GM23338 (cell line): Measurements from ENCODE around the gene GATAD2B. TPM values are rescaled to one million over a fixed set of nuclear protein-coding genes. Genes with fewer than 3 reads are reported as not detected.

ENCODE experiments used
- ATAC-seq: fragments of 200-7000 bp; cut with Tn5 transposase; 3 replicates; pipeline ENCODE4 v1.9.1; 2020
- DNase-seq: peaks from one replicate; pipeline ENCODE4 v3.0.0-alpha.2; 2015; ENCODE audit warnings: low spot score
- H2AFZ ChIP-seq: fragments of 200-600 bp; sonication (generic); 2 replicates; pipeline ENCODE4 v1.8.0; 2016; ENCODE audit warnings: antibody characterized with exemption, mild to moderate bottlenecking, moderate library complexity
- H3F3A ChIP-seq: fragments of 200-600 bp; sonication (generic); replicated peaks from 2 replicates; pipeline ENCODE4 v1.8.0; 2017; ENCODE audit warnings: antibody characterized with exemption, mixed run types, low read depth
- H3K27ac ChIP-seq: fragments of 200-600 bp; sonication (generic); 2 replicates; pipeline ENCODE4 v1.6.1; 2016; ENCODE audit warnings: low read depth
- H3K27me3 ChIP-seq: fragments of 200-600 bp; sonication (generic); 2 replicates; pipeline ENCODE4 v1.8.0; 2016; ENCODE audit warnings: mild to moderate bottlenecking, mixed run types, moderate library complexity; ENCODE audit not compliant: insufficient read depth
- H3K36me3 ChIP-seq: fragments of 200-600 bp; sonication (generic); 2 replicates; pipeline ENCODE4 v1.8.0; 2016; ENCODE audit warnings: mild to moderate bottlenecking; ENCODE audit not compliant: insufficient read depth
- H3K4me1 ChIP-seq: fragments of 200-600 bp; sonication (generic); 2 replicates; pipeline ENCODE4 v1.8.0; 2016; ENCODE audit warnings: mild to moderate bottlenecking, moderate library complexity; ENCODE audit not compliant: insufficient read depth
- H3K4me2 ChIP-seq: fragments of 200-600 bp; sonication (generic); 2 replicates; pipeline ENCODE4 v1.7.1; 2017; ENCODE audit warnings: mixed run types
- H3K4me3 ChIP-seq: fragments of 200-600 bp; sonication (generic); 2 replicates; pipeline ENCODE4 v1.6.1; 2016; ENCODE audit warnings: mixed run types
- H3K79me2 ChIP-seq: fragments of 200-600 bp; sonication (generic); replicated peaks from 2 replicates; pipeline ENCODE4 v1.8.0; 2017; ENCODE audit warnings: mild to moderate bottlenecking; ENCODE audit not compliant: insufficient read depth
- H3K9me2 ChIP-seq: fragments of 200-600 bp; sonication (generic); 2 replicates; pipeline ENCODE4 v1.8.0; 2017; ENCODE audit not compliant: insufficient read depth
- H4K20me1 ChIP-seq: fragments of 200-600 bp; sonication (generic); replicated peaks from 2 replicates; pipeline ENCODE4 v1.8.0; 2017; ENCODE audit warnings: mild to moderate bottlenecking; ENCODE audit not compliant: insufficient read depth
- H3K27ac Mint-ChIP-seq: 2 replicates; pipeline ENCODE4 v1.8.0; 2020; ENCODE audit warnings: inconsistent platforms, mild to moderate bottlenecking, moderate library complexity, mixed read lengths
- H3K27me3 Mint-ChIP-seq: 3 replicates; pipeline ENCODE4 v1.8.0; 2022; ENCODE audit warnings: low read depth, mild to moderate bottlenecking, moderate library complexity, mixed read lengths, inconsistent platforms; ENCODE audit not compliant: insufficient read depth, poor library complexity
- H3K36me3 Mint-ChIP-seq: 3 replicates; pipeline ENCODE4 v1.8.0; 2021; ENCODE audit warnings: low read depth, mild to moderate bottlenecking, inconsistent platforms, moderate library complexity, mixed read lengths
- H3K4me1 Mint-ChIP-seq: 3 replicates; pipeline ENCODE4 v1.8.0; 2020; ENCODE audit warnings: mild to moderate bottlenecking, inconsistent platforms, mixed read lengths
- H3K4me3 Mint-ChIP-seq: 3 replicates; pipeline ENCODE4 v1.8.0; 2021; ENCODE audit warnings: moderate library complexity, mild to moderate bottlenecking, inconsistent platforms, mixed read lengths
- H3K9me3 Mint-ChIP-seq: 3 replicates; pipeline ENCODE4 v1.8.0; 2020; ENCODE audit warnings: moderate library complexity, mild to moderate bottlenecking, inconsistent platforms, mixed read lengths
- CTCF ChIP-seq, 2 experiments: fragments of 200-600 bp in 1 of 2; sonication (generic) in 1 of 2; conservative IDR thresholded peaks; 2 replicates each; pipeline versions ENCODE4 v1.5.1 to v1.6.1; 2016 to 2017; ENCODE audit warnings: antibody characterized with exemption in 2 of 2, low read depth in 2 of 2, mild to moderate bottlenecking in 2 of 2, moderate library complexity in 1 of 2
- JUNB ChIP-seq: IDR thresholded peaks from one replicate; pipeline ENCODE4 v1.6.1; 2016; ENCODE audit warnings: antibody characterized with exemption; ENCODE audit not compliant: unreplicated experiment
- POLR2AphosphoS5 ChIP-seq: IDR thresholded peaks from 2 replicates; pipeline ENCODE4 v1.6.1; 2016; ENCODE audit warnings: antibody characterized with exemption, low read depth
- REST ChIP-seq: IDR thresholded peaks from one replicate; pipeline ENCODE4 v1.6.1; 2018; ENCODE audit warnings: antibody characterized with exemption; ENCODE audit not compliant: unreplicated experiment
- ZNF114 ChIP-seq: fragments of 250-450 bp; sonication (Bioruptor Pico); IDR thresholded peaks from 2 replicates; pipeline ENCODE4 v1.5.0; 2020; ENCODE audit warnings: mild to moderate bottlenecking, moderate library complexity
- ZNF462 ChIP-seq: fragments of 250-450 bp; sonication (Bioruptor Pico); IDR thresholded peaks from 2 replicates; pipeline ENCODE4 v1.5.0; 2020; ENCODE audit warnings: mild to moderate bottlenecking, moderate library complexity
- polyA plus RNA-seq: library from polyadenylated mRNA; unstranded; fragments of >200 nt; fragmentation: Nextera tagmentation; extraction: Ambion mirVana; gene quantifications from 2 replicates; pipeline ENCODE4 v1.2.1, GENCODE V29; 2016
- total RNA-seq: library from RNA; depleted of rRNA; stranded (reverse); fragments of >200 nt; shearing (Covaris generic); gene quantifications from 2 replicates; pipeline ENCODE4 v1.2.3, GENCODE V29; 2014

The GATAD2B gene
- total and polyA plus RNA-seq, 2 experiments from 2014 or later: 5.2 to 17.8 TPM

GRCh38 chr1:153775458-153776327, 147.1 kb downstream of the GATAD2B start:
- no peaks in the 10 kb centered on the region; the same call in 1 of the 2 replicates for H4K20me1 ChIP-seq
- peaks cover 19% of the 10 kb centered on the region for H3F3A ChIP-seq
- TF ChIP-seq REST (no peak), ZNF114 (CRISPR knock-in tag) (no peak), CTCF (conservative IDR thresholded peaks at IDR 0.05; ENCODE audit: low read depth in 2 of 2) (0 out of 4 replicates have a peak, but pooled peaks of 1 of the 2 experiments have one; percentile 6), ZNF462 (CRISPR knock-in tag) (no peak), POLR2AphosphoS5 (peak; percentile 97), JUNB (peak; percentile 29)
- peaks cover 18% of the 10 kb centered on the region for H3K27me3 Mint-ChIP-seq
- H3K4me3 Mint-ChIP-seq: peak overlapping the region; percentile 86
- no peaks in the 10 kb centered on the region for H3K27me3 ChIP-seq
- peak overlapping the region; percentile 91 for H3K27ac ChIP-seq
- peak overlapping the region; percentile 70; the same call in 1 of the 2 replicates for H3K27ac Mint-ChIP-seq
- DNase-seq (peak; percentile 97), ATAC-seq (peak; percentile 84)
- H3K4me3 ChIP-seq: peak overlapping the region; percentile 95
- H3K9me3 Mint-ChIP-seq: no peaks in the 10 kb centered on the region
- 0 out of 2 replicates have a peak, but pooled peaks cover 7% of the 10 kb centered on the region for H3K79me2 ChIP-seq
- peaks cover 21% of the 10 kb centered on the region for H3K4me1 ChIP-seq
- H3K36me3 Mint-ChIP-seq: peaks cover 53% of the 10 kb centered on the region
- H3K4me2 ChIP-seq: peak overlapping the region; percentile 94
- no peaks in the 10 kb centered on the region for H3K9me2 ChIP-seq
- peak overlapping the region; percentile 83 for H2AFZ ChIP-seq
- H3K36me3 ChIP-seq: no peaks in the 10 kb centered on the region
- peaks cover 47% of the 10 kb centered on the region for H3K4me1 Mint-ChIP-seq
